GM18909 (cell line): Measurements from ENCODE around the gene POLR1B.

ENCODE experiments used
- ATAC-seq: cut with Tn5 transposase; IDR thresholded peaks from one replicate; pipeline ENCODE4 v1.9.1; 2021; ENCODE audit warnings: mild to moderate bottlenecking; ENCODE audit not compliant: unreplicated experiment, poor library complexity

Gene POLR1B

DNA sequence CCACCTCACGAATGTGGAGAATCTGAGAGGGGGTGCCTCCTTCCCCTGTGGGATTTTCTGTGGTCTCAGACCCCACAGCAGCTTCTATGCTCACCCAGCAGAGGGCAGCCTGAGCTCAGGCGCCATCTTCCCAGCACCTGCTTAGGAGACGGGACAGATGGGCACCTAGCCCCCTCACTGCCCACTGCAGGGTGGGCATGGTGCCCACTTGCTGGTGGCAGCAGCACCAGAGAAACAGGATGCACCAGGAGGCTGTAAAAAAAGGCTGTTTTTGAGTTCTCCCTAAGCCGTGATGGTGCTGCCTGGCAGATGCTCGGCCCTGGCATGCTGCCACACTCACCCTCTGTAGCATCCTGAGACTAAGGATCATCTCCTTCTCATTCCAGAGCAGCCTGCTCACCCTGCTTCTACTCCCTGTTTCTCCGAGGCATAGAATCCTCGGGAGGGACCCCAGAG is 84.4 kb downstream of the POLR1B start:
- ATAC-seq: peak; percentile 45
